ENCODE data around the gene PPM1F. TPM values are rescaled to one million over a fixed set of nuclear protein-coding genes. Genes with fewer than 3 reads are reported as not detected.
A peak's percentile ranks its signal among the peaks of the same experiment; 100 is the strongest.

The PPM1F gene
- total RNA-seq, 3 donors from 2014 or later: 10.5 to 27.5 (median 14.8) TPM

- TF ChIP-seq CTCF (IDR thresholded peaks at IDR 0.05): no peak
- no peaks in the 10 kb centered on the region for H3K4me1 ChIP-seq (ENCODE audit: low read depth)
- H3K4me3 ChIP-seq: no peak overlapping the region
- H3K9me3 ChIP-seq: no peaks in the 10 kb centered on the region
- ATAC-seq (no peak), DNase-seq (peak in 1 of 3 donors; percentile 13)
- no peaks in the 10 kb centered on the region for H3K36me3 ChIP-seq (ENCODE audit: low read depth)
- intact Hi-C loops (cut with DNase I, micrococcal nuclease): no loop called here
Observed at GRCh38 chr22:21922370-21923162, 30.1 kb downstream of the PPM1F start.

GRCh38 chr22:21921729-21922128 is 30.9 kb downstream of the PPM1F start:
- peak in 1 of 3 donors; percentile 13 for DNase-seq
- no peak for TF ChIP-seq CTCF (IDR thresholded peaks at IDR 0.05)
- Histone ChIP-seq H3K4me1 (ENCODE audit: low read depth) (no peaks in the 10 kb centered on the region), H3K36me3 (ENCODE audit: low read depth) (no peaks in the 10 kb centered on the region), H3K9me3 (no peaks in the 10 kb centered on the region), H3K4me3 (no peak overlapping the region)
- ATAC-seq: no peak
- intact Hi-C loops (cut with DNase I, micrococcal nuclease): no loop called here

GRCh38 chr22:21921184-21921721 is 31.4 kb downstream of the PPM1F start:
- no peaks in the 10 kb centered on the region for H3K4me1 ChIP-seq (ENCODE audit: low read depth)

GRCh38 chr22:21920341-21921183 is 32.1 kb downstream of the PPM1F start:
- TF ChIP-seq CTCF (IDR thresholded peaks at IDR 0.05): no peak
- no peak overlapping the region for H3K4me3 ChIP-seq
- no peaks in the 10 kb centered on the region for H3K4me1 ChIP-seq (ENCODE audit: low read depth)
- H3K9me3 ChIP-seq: no peaks in the 10 kb centered on the region
- H3K36me3 ChIP-seq (ENCODE audit: low read depth): no peaks in the 10 kb centered on the region
- ATAC-seq (no peak), DNase-seq (no peak)
- intact Hi-C loops (cut with DNase I, micrococcal nuclease): no loop called here

More at GRCh38 chr22:21921184-21921721, 31.4 kb downstream of the PPM1F start:
- intact Hi-C loops (cut with DNase I, micrococcal nuclease): no loop called here
- H3K9me3 ChIP-seq: no peaks in the 10 kb centered on the region
- no peak for ATAC-seq
- DNase-seq: peak in 1 of 3 donors; percentile 35
- no peaks in the 10 kb centered on the region for H3K36me3 ChIP-seq (ENCODE audit: low read depth)
- no peak for TF ChIP-seq CTCF (IDR thresholded peaks at IDR 0.05)
- H3K4me3 ChIP-seq: no peak overlapping the region

- no peak for TF ChIP-seq CTCF (IDR thresholded peaks at IDR 0.05)
- ATAC-seq: no peak
- H3K36me3 ChIP-seq (ENCODE audit: low read depth): no peaks in the 10 kb centered on the region
- intact Hi-C loops (cut with DNase I, micrococcal nuclease): no loop called here
- no peaks in the 10 kb centered on the region for H3K4me1 ChIP-seq (ENCODE audit: low read depth)
- no peak overlapping the region for H3K4me3 ChIP-seq
- DNase-seq: no peak
- H3K9me3 ChIP-seq: no peaks in the 10 kb centered on the region
Observed at GRCh38 chr22:21919526-21920307, 32.9 kb downstream of the PPM1F start.
